Keratinocyte (primary cell): Measurements from ENCODE around the gene KRT3. TPM values are rescaled to one million over a fixed set of nuclear protein-coding genes. Genes with fewer than 3 reads are reported as not detected.

ENCODE experiments used
- DNase-seq: peaks from one replicate; pipeline ENCODE4 v3.0.0-alpha.2; 2011; ENCODE audit warnings: low read depth, missing footprints, low spot score
- FAIRE-seq: peaks from 2 replicates; lab custom pipeline; 2011; peaks lifted over from hg19 to GRCh38; lab: Jason Lieb, UNC
- H2AFZ ChIP-seq: 2 replicates; pipeline ENCODE4 v1.6.0; 2012; ENCODE audit warnings: low read length, control low read depth, inconsistent platforms; ENCODE audit not compliant: control insufficient read depth
- H3K27ac ChIP-seq: 2 replicates; pipeline ENCODE4 v1.5.1; 2011; ENCODE audit warnings: low read length; ENCODE audit not compliant: control insufficient read depth, insufficient read depth
- H3K27me3 ChIP-seq: 3 replicates; pipeline ENCODE4 v1.6.0; 2011; ENCODE audit warnings: low read length; ENCODE audit not compliant: control insufficient read depth, insufficient read depth; ENCODE audit errors: extremely low read depth
- H3K36me3 ChIP-seq, 2 experiments: 2 replicates in 1 of 2; 3 replicates in 1 of 2; pipeline ENCODE4 v1.5.1; 2011; ENCODE audit warnings: low read length in 2 of 2, mild to moderate bottlenecking in 1 of 2; ENCODE audit not compliant: control insufficient read depth in 2 of 2, insufficient read depth in 2 of 2; ENCODE audit errors: extremely low read depth in 1 of 2
- H3K4me1 ChIP-seq: 3 replicates; pipeline ENCODE4 v1.5.1; 2011; ENCODE audit warnings: low read length; ENCODE audit not compliant: control insufficient read depth, insufficient read depth; ENCODE audit errors: extremely low read depth
- H3K4me2 ChIP-seq: 3 replicates; pipeline ENCODE4 v1.6.0; 2011; ENCODE audit warnings: low read depth, low read length; ENCODE audit not compliant: control insufficient read depth, insufficient read depth; ENCODE audit errors: extremely low read depth
- H3K4me3 ChIP-seq, 3 experiments: fragments of 200-600 bp in 1 of 3; sonication (generic) in 1 of 3; 2 replicates in 2 of 3; 3 replicates in 1 of 3; pipeline ENCODE4 v1.5.1; 2011 to 2016; ENCODE audit warnings: low read length in 3 of 3, mild to moderate bottlenecking in 3 of 3, control low read depth in 2 of 3, inconsistent platforms in 1 of 3, low read depth in 1 of 3, mixed read lengths in 1 of 3, mixed run types in 1 of 3, moderate library complexity in 1 of 3; ENCODE audit not compliant: control insufficient read depth in 2 of 3, insufficient read depth in 2 of 3; ENCODE audit errors: extremely low read depth in 1 of 3
- H3K79me2 ChIP-seq: 2 replicates; pipeline ENCODE4 v1.6.0; 2012; ENCODE audit warnings: low read length; ENCODE audit not compliant: control insufficient read depth, insufficient read depth
- H3K9ac ChIP-seq: 3 replicates; pipeline ENCODE4 v1.6.0; 2011; ENCODE audit warnings: low read length; ENCODE audit not compliant: control insufficient read depth, insufficient read depth; ENCODE audit errors: extremely low read depth
- H3K9me1 ChIP-seq: 3 replicates; pipeline ENCODE4 v1.6.0; 2011; ENCODE audit warnings: low read length; ENCODE audit not compliant: control insufficient read depth, insufficient read depth; ENCODE audit errors: extremely low read depth
- H3K9me3 ChIP-seq: 2 replicates; pipeline ENCODE4 v1.5.1; 2012; ENCODE audit warnings: low read depth, low read length; ENCODE audit not compliant: control insufficient read depth
- H4K20me1 ChIP-seq: 3 replicates; pipeline ENCODE4 v1.6.0; 2011; ENCODE audit warnings: low read length; ENCODE audit not compliant: control insufficient read depth, insufficient read depth; ENCODE audit errors: extremely low read depth
- EZH2 ChIP-seq: IDR thresholded peaks from one replicate; pipeline ENCODE4 v1.6.1; 2012; ENCODE audit warnings: inconsistent platforms, mild to moderate bottlenecking, low read length, moderate library complexity
- dilution Hi-C: fragments of 300-500 bp; cut with MboI; formaldehyde crosslinking; loops from one replicate; pipeline ENCODE4 v1.7.0; 2020; ENCODE audit warnings: low sequenced_read_pairs; ENCODE audit not compliant: extremely low pct_ligation_motif_present
- polyA plus RNA-seq, 5 experiments: library from polyadenylated mRNA; depleted of rRNA in 3 of 5; stranded (reverse) in 3 of 5; stranded (forward) in 1 of 5; unstranded in 1 of 5; fragments of >200 nt; gene quantifications; 1 replicate in 1 of 5; 2 replicates in 3 of 5; 3 replicates in 1 of 5; pipeline versions ENCODE4 v1.2.1 to v1.2.3, GENCODE V29; 2011 to 2012; ENCODE audit warnings: missing spikeins in 2 of 5, low read depth in 1 of 5, low replicate concordance in 1 of 5
- TF ChIP-seq, protein P1 (sequence below), 3 experiments: IDR thresholded peaks in 1 of 3; conservative IDR thresholded peaks in 1 of 3; optimal IDR thresholded peaks in 1 of 3; 2 replicates in 2 of 3; 3 replicates in 1 of 3; pipeline versions ENCODE3 to v1.5.1; 2011; ENCODE audit warnings: low read length in 3 of 3, mild to moderate bottlenecking in 3 of 3, moderate library complexity in 2 of 3, control low read depth in 1 of 3, inconsistent platforms in 1 of 3; ENCODE audit not compliant: insufficient read depth in 2 of 3; ENCODE audit errors: extremely low read depth in 1 of 3

The KRT3 gene
- polyA plus RNA-seq, 1 donor (not counting 4 experiments of a cell fraction or from before 2014, with no cell fraction given) = 0.29 TPM

GRCh38 chr12:52828156-52828555, 32.2 kb upstream of the KRT3 start:
- Histone ChIP-seq H3K4me1 (no peaks in the 10 kb centered on the region), H3K9me1 (no peaks in the 10 kb centered on the region), H3K79me2 (no peaks in the 10 kb centered on the region), H3K27ac (no peak overlapping the region), H3K4me2 (no peak overlapping the region), H3K36me3 (no peaks in the 10 kb centered on the region), H3K9ac (no peak overlapping the region), H3K27me3 (no peaks in the 10 kb centered on the region), H3K4me3 (no peak overlapping the region), H3K9me3 (no peaks in the 10 kb centered on the region), H4K20me1 (no peaks in the 10 kb centered on the region), H2AFZ (no peak overlapping the region)
- dilution Hi-C loops = no loop called here
- no peak for FAIRE-seq
- TF ChIP-seq EZH2 = no peak
- TF ChIP-seq, protein P1, sequence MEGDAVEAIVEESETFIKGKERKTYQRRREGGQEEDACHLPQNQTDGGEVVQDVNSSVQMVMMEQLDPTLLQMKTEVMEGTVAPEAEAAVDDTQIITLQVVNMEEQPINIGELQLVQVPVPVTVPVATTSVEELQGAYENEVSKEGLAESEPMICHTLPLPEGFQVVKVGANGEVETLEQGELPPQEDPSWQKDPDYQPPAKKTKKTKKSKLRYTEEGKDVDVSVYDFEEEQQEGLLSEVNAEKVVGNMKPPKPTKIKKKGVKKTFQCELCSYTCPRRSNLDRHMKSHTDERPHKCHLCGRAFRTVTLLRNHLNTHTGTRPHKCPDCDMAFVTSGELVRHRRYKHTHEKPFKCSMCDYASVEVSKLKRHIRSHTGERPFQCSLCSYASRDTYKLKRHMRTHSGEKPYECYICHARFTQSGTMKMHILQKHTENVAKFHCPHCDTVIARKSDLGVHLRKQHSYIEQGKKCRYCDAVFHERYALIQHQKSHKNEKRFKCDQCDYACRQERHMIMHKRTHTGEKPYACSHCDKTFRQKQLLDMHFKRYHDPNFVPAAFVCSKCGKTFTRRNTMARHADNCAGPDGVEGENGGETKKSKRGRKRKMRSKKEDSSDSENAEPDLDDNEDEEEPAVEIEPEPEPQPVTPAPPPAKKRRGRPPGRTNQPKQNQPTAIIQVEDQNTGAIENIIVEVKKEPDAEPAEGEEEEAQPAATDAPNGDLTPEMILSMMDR (optimal IDR thresholded peaks at IDR 0.05 in 1 of 3, IDR thresholded peaks at IDR 0.05 in 1 of 3, conservative IDR thresholded peaks at IDR 0.05 in 1 of 3; ENCODE audit: extremely low read depth in 1 of 3, insufficient read depth in 2 of 3, low read length in 3 of 3) = no peak
- no peak for DNase-seq

- dilution Hi-C loops = no loop called here
- H3K4me2 ChIP-seq = no peak overlapping the region
Measured at GRCh38 chr12:52827499-52828090, 31.7 kb upstream of the KRT3 start.

More at GRCh38 chr12:52827499-52828090, 31.7 kb upstream of the KRT3 start:
- no peak for TF ChIP-seq EZH2
- TF ChIP-seq, protein P1 (optimal IDR thresholded peaks at IDR 0.05 in 1 of 3, IDR thresholded peaks at IDR 0.05 in 1 of 3, conservative IDR thresholded peaks at IDR 0.05 in 1 of 3; ENCODE audit: extremely low read depth in 1 of 3, insufficient read depth in 2 of 3, low read length in 3 of 3) = no peak
- no peak for FAIRE-seq
- H3K9me3 ChIP-seq = no peaks in the 10 kb centered on the region
- H3K9ac ChIP-seq = no peak overlapping the region
- no peaks in the 10 kb centered on the region for H3K4me1 ChIP-seq
- DNase-seq = no peak
- H4K20me1 ChIP-seq = no peaks in the 10 kb centered on the region
- H3K4me3 ChIP-seq = no peak overlapping the region
- no peak overlapping the region for H3K27ac ChIP-seq
- H3K36me3 ChIP-seq = no peaks in the 10 kb centered on the region
- no peak overlapping the region for H2AFZ ChIP-seq
- H3K79me2 ChIP-seq = no peaks in the 10 kb centered on the region
- no peaks in the 10 kb centered on the region for H3K27me3 ChIP-seq
- H3K9me1 ChIP-seq = no peaks in the 10 kb centered on the region
